MCF 10A (cell line): ENCODE data around the gene FAXDC2. TPM values are rescaled to one million over a fixed set of nuclear protein-coding genes. Genes with fewer than 3 reads are reported as not detected.

Experiments
- BruUV-seq: library from RNA; stranded (reverse); fragments of 400-500 nt; replicated peaks from 2 replicates; lab custom pipeline; 2021; lab: Mats Ljungman, UMichigan
- CTCF ChIA-PET: fragments of 300-600 bp; sonication (Branson Sonifier 250); formaldehyde crosslinking; extraction: SDS; loops from one replicate; lab custom pipeline; 2021; ENCODE audit warnings: antibody characterized with exemption, inconsistent platforms; lab: Yijun Ruan, JAX
- POLR2A ChIA-PET: fragments of 300-600, 350-650 bp; sonication (Branson Sonifier 250); formaldehyde crosslinking; extraction: SDS; loops from one replicate; lab custom pipeline; 2020; ENCODE audit warnings: antibody characterized with exemption, inconsistent platforms; lab: Yijun Ruan, JAX
- DNase-seq: peaks from one replicate; pipeline ENCODE4 v3.0.0-alpha.2; 2018; ENCODE audit not compliant: unreplicated experiment
- H3K27ac Mint-ChIP-seq: one replicate; pipeline ENCODE4 v1.8.0; 2022; ENCODE audit warnings: mild to moderate bottlenecking, low read depth, mixed read lengths; ENCODE audit not compliant: unreplicated experiment
- H3K27me3 Mint-ChIP-seq: one replicate; pipeline ENCODE4 v1.8.0; 2022; ENCODE audit warnings: mixed read lengths; ENCODE audit not compliant: insufficient read depth, unreplicated experiment
- H3K36me3 Mint-ChIP-seq: one replicate; pipeline ENCODE4 v1.8.0; 2022; ENCODE audit warnings: mild to moderate bottlenecking, moderate library complexity, mixed read lengths; ENCODE audit not compliant: insufficient read depth, unreplicated experiment
- H3K4me1 Mint-ChIP-seq: one replicate; pipeline ENCODE4 v1.8.0; 2022; ENCODE audit warnings: mixed read lengths; ENCODE audit not compliant: insufficient read depth, unreplicated experiment
- H3K4me3 Mint-ChIP-seq: one replicate; pipeline ENCODE4 v1.8.0; 2022; ENCODE audit warnings: mild to moderate bottlenecking, moderate library complexity, mixed read lengths; ENCODE audit not compliant: unreplicated experiment
- H3K9me3 Mint-ChIP-seq: one replicate; pipeline ENCODE4 v1.8.0; 2022; ENCODE audit warnings: mixed read lengths; ENCODE audit not compliant: unreplicated experiment
- intact Hi-C: fragments of 100-400 bp; cut with micrococcal nuclease; formaldehyde crosslinking; loops from 2 replicates; pipeline ENCODE4 v1.14.1; 2022
- total RNA-seq: library from RNA; stranded (reverse); gene quantifications from 2 replicates; pipeline ENCODE4 v1.2.3, GENCODE V29; 2022
- TF ChIP-seq, protein P1 (sequence below): fragments of 200-600 bp; IDR thresholded peaks from one replicate; pipeline ENCODE4 v1.8.0; 2022; ENCODE audit warnings: antibody characterized with exemption, mild to moderate bottlenecking; ENCODE audit not compliant: unreplicated experiment

The FAXDC2 gene
- total RNA-seq, 1 experiment from 2014 or later = 2.1 TPM

DNA sequence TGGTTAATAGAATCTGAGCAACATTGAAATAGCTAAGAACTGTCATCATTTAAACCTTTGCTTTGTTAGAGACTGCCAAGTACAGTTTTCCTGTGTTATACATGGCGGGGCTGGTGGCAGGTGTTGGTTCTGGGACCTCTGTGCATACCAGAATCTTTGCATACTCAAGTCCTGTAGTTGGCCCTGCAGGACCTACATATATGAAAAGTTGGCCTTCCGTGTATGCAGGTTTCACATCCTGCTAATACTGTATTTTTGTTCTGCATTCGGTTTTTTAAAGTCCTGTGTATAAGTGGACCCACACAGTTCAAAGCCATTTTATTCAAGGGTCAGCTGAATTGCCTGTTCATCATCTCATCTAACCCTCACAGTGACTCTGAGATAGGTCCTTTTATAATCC is 58.9 kb downstream of the FAXDC2 start:
- BruUV-seq = no TSS peak
- no peak overlapping the region for H3K27ac Mint-ChIP-seq
- no peaks in the 10 kb centered on the region for H3K9me3 Mint-ChIP-seq
- no peaks in the 10 kb centered on the region for H3K27me3 Mint-ChIP-seq
- intact Hi-C loops = no loop called here
- H3K4me3 Mint-ChIP-seq = no peak overlapping the region
- TF ChIP-seq, protein P1, sequence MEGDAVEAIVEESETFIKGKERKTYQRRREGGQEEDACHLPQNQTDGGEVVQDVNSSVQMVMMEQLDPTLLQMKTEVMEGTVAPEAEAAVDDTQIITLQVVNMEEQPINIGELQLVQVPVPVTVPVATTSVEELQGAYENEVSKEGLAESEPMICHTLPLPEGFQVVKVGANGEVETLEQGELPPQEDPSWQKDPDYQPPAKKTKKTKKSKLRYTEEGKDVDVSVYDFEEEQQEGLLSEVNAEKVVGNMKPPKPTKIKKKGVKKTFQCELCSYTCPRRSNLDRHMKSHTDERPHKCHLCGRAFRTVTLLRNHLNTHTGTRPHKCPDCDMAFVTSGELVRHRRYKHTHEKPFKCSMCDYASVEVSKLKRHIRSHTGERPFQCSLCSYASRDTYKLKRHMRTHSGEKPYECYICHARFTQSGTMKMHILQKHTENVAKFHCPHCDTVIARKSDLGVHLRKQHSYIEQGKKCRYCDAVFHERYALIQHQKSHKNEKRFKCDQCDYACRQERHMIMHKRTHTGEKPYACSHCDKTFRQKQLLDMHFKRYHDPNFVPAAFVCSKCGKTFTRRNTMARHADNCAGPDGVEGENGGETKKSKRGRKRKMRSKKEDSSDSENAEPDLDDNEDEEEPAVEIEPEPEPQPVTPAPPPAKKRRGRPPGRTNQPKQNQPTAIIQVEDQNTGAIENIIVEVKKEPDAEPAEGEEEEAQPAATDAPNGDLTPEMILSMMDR = no peak
- H3K4me1 Mint-ChIP-seq = peaks cover 7% of the 10 kb centered on the region
- ChIA-PET POLR2A (interaction anchor here (1.7 to 3.1 kb wide), 2 partner anchors 11 to 33 kb away, joined by 4 to 11 read pairs; no protein-coding TSS in a partner anchor), CTCF (interaction anchor here (0.6 to 3.0 kb wide), 6 partner anchors 9 to 154 kb away, joined by 3 to 17 read pairs (median 3); no protein-coding TSS in a partner anchor)
- H3K36me3 Mint-ChIP-seq = peaks cover 80% of the 10 kb centered on the region
- DNase-seq = no peak

DNA sequence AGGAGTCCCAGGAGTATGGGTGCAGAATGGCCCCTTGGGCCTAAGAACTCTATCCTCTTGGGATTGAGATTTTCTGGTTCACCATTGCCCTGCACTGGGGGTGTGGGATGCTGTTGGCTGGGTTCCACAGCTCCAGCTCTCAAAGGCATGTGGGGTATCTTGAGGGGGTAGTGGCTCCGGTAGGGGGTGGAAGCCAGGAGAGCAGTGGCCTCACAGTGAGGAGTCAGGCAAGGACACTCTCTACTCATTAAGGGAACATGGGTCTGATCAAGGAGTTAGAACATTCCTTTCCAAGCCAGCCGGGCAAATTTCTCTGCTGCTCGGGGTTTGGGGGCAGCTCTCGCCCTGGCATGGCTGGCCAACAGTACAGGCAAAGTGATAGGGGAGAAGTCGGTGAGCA is 62.2 kb downstream of the FAXDC2 start:
- no peak for DNase-seq
- peaks cover 61% of the 10 kb centered on the region for H3K36me3 Mint-ChIP-seq
- H3K4me3 Mint-ChIP-seq = no peak overlapping the region
- peaks cover 30% of the 10 kb centered on the region for H3K4me1 Mint-ChIP-seq
- H3K9me3 Mint-ChIP-seq = no peaks in the 10 kb centered on the region
- peak overlapping the region; percentile 80 for H3K27ac Mint-ChIP-seq
- no TSS peak for BruUV-seq
- intact Hi-C loops = no loop called here
- ChIA-PET CTCF (no interaction called here), POLR2A (no interaction called here)
- no peaks in the 10 kb centered on the region for H3K27me3 Mint-ChIP-seq
- TF ChIP-seq, protein P1 = no peak

DNA sequence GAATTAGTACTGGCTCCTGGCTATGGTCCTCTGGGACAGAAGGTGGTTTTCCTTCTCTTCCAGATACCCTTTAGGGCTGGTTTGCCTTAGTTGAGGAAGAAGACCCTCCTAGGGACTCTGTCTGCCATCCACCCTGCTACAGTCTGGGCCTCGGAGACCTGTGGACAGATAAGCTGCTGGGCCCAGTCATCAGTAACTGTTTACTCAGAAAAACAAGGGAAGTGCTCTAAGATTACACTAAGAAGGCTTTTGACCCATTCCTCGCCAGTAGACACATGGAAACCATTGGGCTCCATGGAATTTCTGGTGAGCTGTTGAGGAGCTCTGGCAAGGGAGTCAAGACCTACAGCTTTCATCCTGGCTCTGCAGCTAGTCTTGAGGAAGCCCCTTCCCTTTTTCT is 64.0 kb downstream of the FAXDC2 start:
- no peaks in the 10 kb centered on the region for H3K27me3 Mint-ChIP-seq
- no peak overlapping the region for H3K27ac Mint-ChIP-seq
- intact Hi-C loops = no loop called here
- H3K36me3 Mint-ChIP-seq = peaks cover 53% of the 10 kb centered on the region
- H3K9me3 Mint-ChIP-seq = no peaks in the 10 kb centered on the region
- ChIA-PET POLR2A (no interaction called here), CTCF (interaction anchor here (0.7 kb wide), 1 partner anchor 16 kb away, joined by 4 read pairs; no protein-coding TSS in a partner anchor)
- H3K4me3 Mint-ChIP-seq = no peak overlapping the region
- TF ChIP-seq, protein P1 = no peak
- peaks cover 37% of the 10 kb centered on the region for H3K4me1 Mint-ChIP-seq
- BruUV-seq = no TSS peak
- no peak for DNase-seq

DNA sequence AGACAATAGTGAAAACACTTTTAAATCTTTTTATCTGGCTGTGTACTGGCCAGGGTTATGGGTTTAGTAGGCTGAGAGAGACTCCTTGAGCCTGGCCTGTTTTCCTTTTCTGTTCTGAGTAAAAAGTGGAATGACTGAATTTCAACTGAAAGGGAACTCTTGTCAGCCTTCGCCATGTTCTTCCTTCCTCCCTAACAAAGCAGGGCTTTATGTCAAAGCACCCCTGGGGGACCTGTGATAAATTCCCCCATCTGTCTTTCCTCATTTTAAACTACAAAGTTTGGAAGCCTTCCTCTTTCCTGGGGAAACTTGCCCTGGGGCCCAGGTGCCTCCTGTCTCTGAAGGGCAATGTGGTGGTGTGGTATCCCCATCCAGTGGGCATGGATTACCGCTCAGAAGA is 65.5 kb downstream of the FAXDC2 start:
- H3K27me3 Mint-ChIP-seq = no peaks in the 10 kb centered on the region
- TF ChIP-seq, protein P1 = no peak
- ChIA-PET CTCF (interaction anchor here (0.7 to 0.9 kb wide), 2 partner anchors 10 to 126 kb away, joined by 4 to 6 read pairs; no protein-coding TSS in a partner anchor), POLR2A (interaction anchor here (0.8 kb wide), 1 partner anchor 32 kb away, joined by 3 read pairs; no protein-coding TSS in a partner anchor)
- H3K4me1 Mint-ChIP-seq = peaks cover 37% of the 10 kb centered on the region
- H3K9me3 Mint-ChIP-seq = no peaks in the 10 kb centered on the region
- H3K36me3 Mint-ChIP-seq = peaks cover 49% of the 10 kb centered on the region
- no peak overlapping the region for H3K4me3 Mint-ChIP-seq
- DNase-seq = no peak
- peak overlapping the region; percentile 13 for H3K27ac Mint-ChIP-seq
- BruUV-seq = no TSS peak
- intact Hi-C loops = no loop called here
